ENCODE measurements around the gene TOX2.

DNA sequence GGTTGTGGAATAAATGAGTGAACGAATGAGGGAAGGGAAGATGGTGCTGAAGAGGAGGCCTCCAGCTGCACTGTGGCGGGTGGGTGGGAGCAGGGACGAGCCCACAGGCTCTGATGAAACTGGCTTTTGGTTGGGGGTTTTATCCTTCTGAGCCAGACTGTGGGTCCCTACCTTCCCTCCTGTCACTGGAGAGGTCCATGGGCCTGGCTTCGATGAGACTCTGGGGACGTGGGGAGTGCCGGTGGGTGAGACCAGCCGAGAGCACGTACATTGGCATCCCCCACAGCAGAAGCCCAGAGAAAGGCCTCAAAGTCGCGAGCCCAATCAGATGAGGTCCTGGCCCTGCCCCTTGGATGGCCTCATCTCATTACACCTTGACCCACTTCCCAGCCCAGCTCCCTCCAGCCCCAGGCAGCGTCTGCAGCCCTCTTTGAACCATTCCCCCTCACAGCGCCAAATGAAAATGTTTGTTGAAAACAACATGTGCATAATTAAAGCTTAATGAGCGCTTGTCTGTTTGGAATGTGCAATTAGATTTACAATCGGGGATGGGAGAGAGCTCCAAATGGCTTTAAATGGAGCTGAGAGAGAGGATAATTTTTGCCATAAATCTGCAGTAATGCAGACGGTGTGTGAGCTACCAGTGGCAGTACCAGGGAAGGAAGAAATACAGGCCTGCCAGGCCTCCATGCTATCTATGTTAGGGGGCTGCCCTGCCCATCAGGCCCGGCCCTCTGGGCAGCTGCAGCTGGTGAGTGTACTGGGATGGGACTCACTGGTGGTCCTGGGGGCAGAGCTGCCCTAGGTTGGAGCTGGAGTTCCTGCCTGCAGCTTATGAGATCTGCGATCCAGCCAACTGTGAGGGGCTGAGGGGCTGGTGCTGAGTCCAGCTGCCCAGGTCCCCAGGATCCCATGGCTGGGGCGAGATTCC lies 47.2 kb downstream of the TOX2 start:
- TF ChIP-seq, protein P1, sequence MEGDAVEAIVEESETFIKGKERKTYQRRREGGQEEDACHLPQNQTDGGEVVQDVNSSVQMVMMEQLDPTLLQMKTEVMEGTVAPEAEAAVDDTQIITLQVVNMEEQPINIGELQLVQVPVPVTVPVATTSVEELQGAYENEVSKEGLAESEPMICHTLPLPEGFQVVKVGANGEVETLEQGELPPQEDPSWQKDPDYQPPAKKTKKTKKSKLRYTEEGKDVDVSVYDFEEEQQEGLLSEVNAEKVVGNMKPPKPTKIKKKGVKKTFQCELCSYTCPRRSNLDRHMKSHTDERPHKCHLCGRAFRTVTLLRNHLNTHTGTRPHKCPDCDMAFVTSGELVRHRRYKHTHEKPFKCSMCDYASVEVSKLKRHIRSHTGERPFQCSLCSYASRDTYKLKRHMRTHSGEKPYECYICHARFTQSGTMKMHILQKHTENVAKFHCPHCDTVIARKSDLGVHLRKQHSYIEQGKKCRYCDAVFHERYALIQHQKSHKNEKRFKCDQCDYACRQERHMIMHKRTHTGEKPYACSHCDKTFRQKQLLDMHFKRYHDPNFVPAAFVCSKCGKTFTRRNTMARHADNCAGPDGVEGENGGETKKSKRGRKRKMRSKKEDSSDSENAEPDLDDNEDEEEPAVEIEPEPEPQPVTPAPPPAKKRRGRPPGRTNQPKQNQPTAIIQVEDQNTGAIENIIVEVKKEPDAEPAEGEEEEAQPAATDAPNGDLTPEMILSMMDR (IDR thresholded peaks at IDR 0.05; ENCODE audit: low read depth, low read length, poor library complexity, severe bottlenecking): no peak
- TF ChIP-seq EZH2phosphoT487 (IDR thresholded peaks at IDR 0.05; ENCODE audit: borderline replicate concordance, low read length): no peak
